ENCODE measurements around the gene IGFBP2.

The IGFBP2 gene

DNA sequence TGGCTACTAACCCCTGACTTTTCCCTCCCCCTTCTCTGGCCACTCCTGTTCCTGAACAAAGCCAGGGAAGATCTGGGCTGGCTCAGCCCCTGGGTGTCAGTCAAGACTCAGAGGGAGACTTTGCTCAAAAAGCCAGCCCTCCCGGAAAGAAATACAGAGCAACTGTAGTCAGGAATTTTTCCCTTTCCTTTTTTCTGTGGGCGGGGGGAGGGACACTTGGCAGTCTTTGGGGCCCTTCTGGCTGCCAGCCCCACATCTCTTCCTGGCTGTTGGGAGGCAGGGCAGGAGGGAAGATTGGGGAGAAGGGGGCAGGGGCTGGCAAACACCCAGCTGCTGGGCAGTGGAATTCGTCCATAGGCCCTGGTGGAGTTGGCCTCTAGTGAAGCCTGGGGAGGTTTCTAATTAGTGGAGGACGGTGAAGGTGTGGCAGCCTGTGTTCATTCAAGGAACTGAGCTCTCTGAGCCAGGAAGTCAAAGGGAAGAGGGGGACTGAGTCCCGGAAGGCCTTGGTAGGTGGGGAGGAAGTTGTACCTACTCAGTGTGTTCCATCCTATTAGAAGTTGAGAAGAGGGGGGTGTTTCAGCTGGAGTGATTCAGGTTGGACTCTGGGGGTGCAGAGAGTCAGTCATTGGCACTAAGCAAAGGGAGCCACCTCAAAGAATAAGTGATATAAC, 10.9 kb downstream of the IGFBP2 start:
- DNase-seq (ENCODE audit: low read depth, low spot score) = no peak
- peaks cover 63% of the 10 kb centered on the region for H3K36me3 ChIP-seq (ENCODE audit: insufficient read depth, insufficient read length, low read length)
- 0 out of 2 replicates have a peak, but pooled peaks cover 4% of the 10 kb centered on the region for H3K9me3 ChIP-seq (ENCODE audit: insufficient read depth, low read length)
- H3K27me3 ChIP-seq (ENCODE audit: insufficient read depth, insufficient read length) = no peaks in the 10 kb centered on the region
- H3K4me3 ChIP-seq (ENCODE audit: insufficient read length, low read depth) = no peak overlapping the region
- TF ChIP-seq SUZ12 (IDR thresholded peaks at IDR 0.05; ENCODE audit: extremely low read depth, insufficient read depth, insufficient read length) (no peak), ZNF274 (IDR thresholded peaks at IDR 0.05; ENCODE audit: low read depth, low read length) (no peak), YY1 (IDR thresholded peaks at IDR 0.05; ENCODE audit: insufficient read depth, insufficient read length) (no peak)
- H3K9ac ChIP-seq (ENCODE audit: insufficient read length, low read depth) = no peak overlapping the region
- H3K4me1 ChIP-seq (ENCODE audit: insufficient read depth, insufficient read length) = peaks cover 4% of the 10 kb centered on the region

DNA sequence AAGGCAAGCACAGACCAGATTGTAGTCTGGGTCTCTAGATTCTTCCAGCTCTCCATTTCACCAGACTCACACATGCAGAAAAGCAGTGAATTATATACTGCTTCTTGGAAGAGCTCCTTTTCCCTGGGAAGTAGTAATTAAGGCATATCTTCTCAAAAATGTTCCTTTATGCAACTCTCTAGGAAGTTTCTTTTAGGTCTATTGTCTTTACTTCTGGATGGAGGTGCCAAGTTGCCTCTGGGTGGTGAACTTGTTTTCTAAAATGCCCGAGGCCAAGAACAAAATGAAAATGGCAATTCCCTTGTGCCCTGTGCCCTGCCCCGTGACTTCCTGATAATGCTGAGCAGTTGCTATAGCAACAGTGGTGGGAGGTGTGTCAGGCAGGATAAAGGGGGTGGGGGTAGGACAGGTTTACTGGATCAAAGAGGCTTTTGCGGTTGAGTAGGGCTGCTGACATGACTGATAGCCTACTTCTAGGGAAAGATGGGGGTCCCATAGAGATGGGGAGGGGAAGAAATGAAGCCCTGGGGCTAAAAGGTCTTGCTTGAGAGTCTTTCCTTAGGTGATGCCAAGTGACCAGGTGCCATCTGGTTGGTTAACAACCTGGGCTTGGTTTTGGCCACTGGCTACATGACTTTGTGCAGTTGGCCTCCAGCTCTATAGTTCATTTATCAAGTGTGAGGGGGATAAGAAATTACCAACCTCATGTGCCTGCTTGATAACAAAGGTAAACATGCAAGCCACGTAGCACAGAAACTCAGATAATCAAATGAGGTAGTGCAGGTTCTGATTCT, 11.8 kb downstream of the IGFBP2 start:
- no peak for DNase-seq (ENCODE audit: low read depth, low spot score)
- H3K9ac ChIP-seq (ENCODE audit: insufficient read length, low read depth) = no peak overlapping the region
- H3K4me3 ChIP-seq (ENCODE audit: insufficient read length, low read depth) = no peak overlapping the region
- H3K36me3 ChIP-seq (ENCODE audit: insufficient read depth, insufficient read length, low read length) = peaks cover 63% of the 10 kb centered on the region
- 0 out of 2 replicates have a peak, but pooled peaks cover 4% of the 10 kb centered on the region for H3K9me3 ChIP-seq (ENCODE audit: insufficient read depth, low read length)
- TF ChIP-seq YY1 (IDR thresholded peaks at IDR 0.05; ENCODE audit: insufficient read depth, insufficient read length) (no peak), SUZ12 (IDR thresholded peaks at IDR 0.05; ENCODE audit: extremely low read depth, insufficient read depth, insufficient read length) (no peak), ZNF274 (IDR thresholded peaks at IDR 0.05; ENCODE audit: low read depth, low read length) (no peak)
- no peaks in the 10 kb centered on the region for H3K27me3 ChIP-seq (ENCODE audit: insufficient read depth, insufficient read length)
- H3K4me1 ChIP-seq (ENCODE audit: insufficient read depth, insufficient read length) = peaks cover 7% of the 10 kb centered on the region

DNA sequence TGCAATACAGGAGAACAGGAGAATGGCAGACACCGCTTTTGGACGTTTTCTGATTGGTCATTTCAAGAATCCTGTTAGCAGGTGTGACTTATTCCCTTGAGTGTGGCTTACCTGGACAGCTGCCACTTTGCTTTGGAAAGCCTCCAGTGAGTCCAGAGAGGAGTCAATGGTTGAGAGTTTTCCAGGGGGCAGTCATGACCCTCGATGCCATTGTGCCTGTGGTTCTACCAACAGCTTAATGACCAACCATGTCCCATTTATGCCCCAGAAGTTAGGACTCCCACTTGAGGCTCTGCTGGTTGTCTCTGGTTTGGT, 12.4 kb downstream of the IGFBP2 start:
- Histone ChIP-seq H3K9ac (ENCODE audit: insufficient read length, low read depth) (no peak overlapping the region), H3K4me3 (ENCODE audit: insufficient read length, low read depth) (no peak overlapping the region), H3K9me3 (ENCODE audit: insufficient read depth, low read length) (0 out of 2 replicates have a peak, but pooled peaks cover 4% of the 10 kb centered on the region), H3K27me3 (ENCODE audit: insufficient read depth, insufficient read length) (no peaks in the 10 kb centered on the region), H3K36me3 (ENCODE audit: insufficient read depth, insufficient read length, low read length) (peaks cover 63% of the 10 kb centered on the region), H3K4me1 (ENCODE audit: insufficient read depth, insufficient read length) (peaks cover 7% of the 10 kb centered on the region)
- no peak for TF ChIP-seq SUZ12 (IDR thresholded peaks at IDR 0.05; ENCODE audit: extremely low read depth, insufficient read depth, insufficient read length)
- TF ChIP-seq YY1 (IDR thresholded peaks at IDR 0.05; ENCODE audit: insufficient read depth, insufficient read length) = no peak
- TF ChIP-seq ZNF274 (IDR thresholded peaks at IDR 0.05; ENCODE audit: low read depth, low read length) = no peak
- no peak for DNase-seq (ENCODE audit: low read depth, low spot score)

DNA sequence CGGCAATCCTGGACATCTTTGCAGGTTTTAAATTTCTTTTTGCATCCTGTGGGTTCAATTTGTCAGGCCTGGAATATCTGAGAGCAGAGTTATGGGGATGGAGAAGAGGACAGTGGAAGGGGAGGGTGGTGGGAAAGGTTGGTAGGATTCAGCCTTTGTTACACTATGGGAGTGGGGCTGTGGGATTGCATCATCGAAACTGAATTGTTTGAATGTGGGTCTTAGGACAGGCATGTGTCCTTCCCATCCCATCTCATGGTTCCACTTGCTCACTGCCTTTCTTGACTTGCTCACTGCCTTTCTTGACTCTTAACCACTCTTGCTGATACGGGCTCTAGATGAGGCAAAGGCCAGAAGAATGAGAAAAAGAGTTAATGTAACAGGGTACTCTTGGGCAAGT, 12.9 kb downstream of the IGFBP2 start:
- Histone ChIP-seq H3K27me3 (ENCODE audit: insufficient read depth, insufficient read length) (no peaks in the 10 kb centered on the region), H3K9ac (ENCODE audit: insufficient read length, low read depth) (no peak overlapping the region), H3K4me3 (ENCODE audit: insufficient read length, low read depth) (no peak overlapping the region), H3K9me3 (ENCODE audit: insufficient read depth, low read length) (0 out of 2 replicates have a peak, but pooled peaks cover 4% of the 10 kb centered on the region), H3K36me3 (ENCODE audit: insufficient read depth, insufficient read length, low read length) (peaks cover 62% of the 10 kb centered on the region), H3K4me1 (ENCODE audit: insufficient read depth, insufficient read length) (peaks cover 7% of the 10 kb centered on the region)
- no peak for DNase-seq (ENCODE audit: low read depth, low spot score)
- TF ChIP-seq SUZ12 (IDR thresholded peaks at IDR 0.05; ENCODE audit: extremely low read depth, insufficient read depth, insufficient read length) (no peak), ZNF274 (IDR thresholded peaks at IDR 0.05; ENCODE audit: low read depth, low read length) (no peak), YY1 (IDR thresholded peaks at IDR 0.05; ENCODE audit: insufficient read depth, insufficient read length) (no peak)

DNA sequence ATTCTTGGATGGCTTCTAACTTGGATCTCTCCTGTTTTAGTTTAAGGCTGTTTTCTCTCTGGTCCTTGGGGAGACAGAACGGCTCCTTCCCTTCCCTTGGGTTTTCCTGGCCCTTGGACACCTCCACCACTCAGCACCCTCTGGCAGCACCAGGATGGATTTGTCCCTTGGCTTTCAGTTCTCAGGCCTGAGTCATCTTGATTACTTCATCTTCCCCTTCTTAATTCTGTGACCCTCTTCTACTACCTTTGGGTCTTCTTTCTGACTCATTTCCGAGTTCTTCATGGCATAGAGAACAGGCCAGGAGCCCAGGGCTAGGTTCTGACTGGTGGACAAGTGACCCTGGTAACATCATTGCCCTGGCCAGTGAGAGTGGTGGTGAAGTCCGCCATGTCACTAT, 14.9 kb downstream of the IGFBP2 start:
- Histone ChIP-seq H3K9me3 (ENCODE audit: insufficient read depth, low read length) (0 out of 2 replicates have a peak, but pooled peaks cover 4% of the 10 kb centered on the region), H3K4me3 (ENCODE audit: insufficient read length, low read depth) (no peak overlapping the region), H3K4me1 (ENCODE audit: insufficient read depth, insufficient read length) (peaks cover 7% of the 10 kb centered on the region), H3K9ac (ENCODE audit: insufficient read length, low read depth) (no peak overlapping the region), H3K27me3 (ENCODE audit: insufficient read depth, insufficient read length) (no peaks in the 10 kb centered on the region), H3K36me3 (ENCODE audit: insufficient read depth, insufficient read length, low read length) (peaks cover 59% of the 10 kb centered on the region)
- DNase-seq (ENCODE audit: low read depth, low spot score) = no peak
- TF ChIP-seq SUZ12 (IDR thresholded peaks at IDR 0.05; ENCODE audit: extremely low read depth, insufficient read depth, insufficient read length) (no peak), ZNF274 (IDR thresholded peaks at IDR 0.05; ENCODE audit: low read depth, low read length) (no peak), YY1 (IDR thresholded peaks at IDR 0.05; ENCODE audit: insufficient read depth, insufficient read length) (no peak)

DNA sequence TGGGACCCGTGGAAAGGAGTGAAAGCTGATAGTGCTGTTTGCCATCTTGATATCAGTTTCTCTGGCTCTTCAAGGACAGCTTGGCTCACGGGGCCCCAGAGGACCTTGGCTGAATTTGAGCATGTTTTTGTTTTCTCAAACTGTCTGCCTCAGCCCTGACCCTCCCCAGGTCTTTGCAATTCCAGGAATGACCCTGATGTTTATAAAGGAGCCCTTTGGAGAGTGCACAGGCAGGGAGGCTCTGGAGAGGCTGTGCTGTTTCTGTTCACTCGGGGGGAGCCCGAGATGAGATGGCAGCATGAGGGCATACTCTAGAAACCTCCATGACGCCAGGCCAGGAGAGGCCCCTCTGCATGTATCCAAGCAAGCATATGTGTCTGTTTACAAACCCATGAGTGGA, 16.4 kb downstream of the IGFBP2 start:
- H3K27me3 ChIP-seq (ENCODE audit: insufficient read depth, insufficient read length) = no peaks in the 10 kb centered on the region
- peaks cover 58% of the 10 kb centered on the region for H3K36me3 ChIP-seq (ENCODE audit: insufficient read depth, insufficient read length, low read length)
- no peak overlapping the region for H3K4me3 ChIP-seq (ENCODE audit: insufficient read length, low read depth)
- 0 out of 2 replicates have a peak, but pooled peaks cover 4% of the 10 kb centered on the region for H3K9me3 ChIP-seq (ENCODE audit: insufficient read depth, low read length)
- TF ChIP-seq YY1 (IDR thresholded peaks at IDR 0.05; ENCODE audit: insufficient read depth, insufficient read length) = no peak
- TF ChIP-seq SUZ12 (IDR thresholded peaks at IDR 0.05; ENCODE audit: extremely low read depth, insufficient read depth, insufficient read length) = no peak
- TF ChIP-seq ZNF274 (IDR thresholded peaks at IDR 0.05; ENCODE audit: low read depth, low read length) = no peak
- no peak for DNase-seq (ENCODE audit: low read depth, low spot score)
- no peak overlapping the region for H3K9ac ChIP-seq (ENCODE audit: insufficient read length, low read depth)
- H3K4me1 ChIP-seq (ENCODE audit: insufficient read depth, insufficient read length) = peaks cover 3% of the 10 kb centered on the region

DNA sequence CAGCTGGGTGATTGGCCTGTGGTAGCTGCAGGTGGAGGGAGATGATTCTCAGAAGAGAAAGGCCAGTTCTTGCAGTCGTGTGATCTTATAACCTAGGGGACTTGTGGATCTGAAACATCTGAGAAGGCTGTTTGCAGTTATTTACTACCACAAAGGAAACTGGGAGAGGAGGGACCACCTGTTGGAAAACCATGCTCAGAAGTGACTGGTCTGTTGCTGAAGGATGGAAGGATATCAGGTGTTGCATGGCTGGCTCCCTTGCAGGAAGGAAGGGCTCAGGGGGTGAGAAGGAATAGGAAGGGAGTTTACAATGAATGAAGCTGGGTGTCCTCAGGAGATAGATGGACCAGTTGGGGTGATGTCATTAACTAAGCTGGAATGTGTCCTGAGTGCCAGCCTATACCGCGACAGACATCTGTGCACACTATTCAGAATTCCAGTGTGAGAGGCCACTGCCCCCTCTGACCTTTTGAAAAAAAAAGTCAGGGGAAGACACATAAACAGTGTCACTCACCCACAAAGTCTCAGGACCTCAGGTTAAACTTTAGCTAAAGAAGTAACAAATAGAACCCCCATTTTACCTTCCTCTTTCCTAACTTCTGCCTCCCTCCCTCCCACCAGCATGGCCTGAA, 17.5 kb downstream of the IGFBP2 start:
- DNase-seq (ENCODE audit: low read depth, low spot score) = no peak
- Histone ChIP-seq H3K9ac (ENCODE audit: insufficient read length, low read depth) (no peak overlapping the region), H3K9me3 (ENCODE audit: insufficient read depth, low read length) (0 out of 2 replicates have a peak, but pooled peaks cover 4% of the 10 kb centered on the region), H3K4me3 (ENCODE audit: insufficient read length, low read depth) (no peak overlapping the region), H3K4me1 (ENCODE audit: insufficient read depth, insufficient read length) (peaks cover 3% of the 10 kb centered on the region), H3K27me3 (ENCODE audit: insufficient read depth, insufficient read length) (no peaks in the 10 kb centered on the region), H3K36me3 (ENCODE audit: insufficient read depth, insufficient read length, low read length) (peaks cover 54% of the 10 kb centered on the region)
- TF ChIP-seq ZNF274 (IDR thresholded peaks at IDR 0.05; ENCODE audit: low read depth, low read length) (no peak), YY1 (IDR thresholded peaks at IDR 0.05; ENCODE audit: insufficient read depth, insufficient read length) (no peak), SUZ12 (IDR thresholded peaks at IDR 0.05; ENCODE audit: extremely low read depth, insufficient read depth, insufficient read length) (no peak)
